GM12875 (cell line): ENCODE results near the gene ATP10B.

Experiments used
- H3K4me3 ChIP-seq: one replicate; pipeline ENCODE4 v1.5.1; 2011; ENCODE audit warnings: low read depth, low read length, control low read depth
- CTCF ChIP-seq: IDR thresholded peaks from 2 replicates; pipeline ENCODE4 v1.5.1; 2011; ENCODE audit warnings: low read depth, mild to moderate bottlenecking, control low read depth, inconsistent platforms, low read length, moderate library complexity, borderline replicate concordance; ENCODE audit not compliant: insufficient read depth

The ATP10B gene

GRCh38 chr5:160667160-160667559, 184.9 kb downstream of the ATP10B start:
- no peak for TF ChIP-seq CTCF
- no peak overlapping the region for H3K4me3 ChIP-seq

- H3K4me3 ChIP-seq, result no peak overlapping the region
- no peak for TF ChIP-seq CTCF
Measured at GRCh38 chr5:160665460-160665859, 186.6 kb downstream of the ATP10B start.

GRCh38 chr5:160660132-160660531, 191.9 kb downstream of the ATP10B start:
- TF ChIP-seq CTCF, result no peak
- H3K4me3 ChIP-seq, result no peak overlapping the region

GRCh38 chr5:160657622-160658458, 194.2 kb downstream of the ATP10B start:
- TF ChIP-seq CTCF, result no peak
- H3K4me3 ChIP-seq, result no peak overlapping the region

GRCh38 chr5:160657068-160657507, 194.9 kb downstream of the ATP10B start:
- TF ChIP-seq CTCF, result no peak
- no peak overlapping the region for H3K4me3 ChIP-seq

- no peak overlapping the region for H3K4me3 ChIP-seq
- no peak for TF ChIP-seq CTCF
Measured at GRCh38 chr5:160655717-160656116, 196.3 kb downstream of the ATP10B start.
